GM21737 (cell line): ENCODE results near the gene C20orf96.
A peak's percentile ranks its signal among the peaks of the same experiment; 100 is the strongest.
"Not testable (repeated sequence)": the region's sequence is repeated elsewhere in the genome, so short reads cannot be mapped to it uniquely, and the experiment has no call there.

ENCODE experiments used
- ATAC-seq: cut with Tn5 transposase; IDR thresholded peaks from one replicate; pipeline ENCODE4 v1.9.1; 2021; ENCODE audit warnings: mild to moderate bottlenecking, moderate library complexity; ENCODE audit not compliant: unreplicated experiment

The C20orf96 gene

DNA sequence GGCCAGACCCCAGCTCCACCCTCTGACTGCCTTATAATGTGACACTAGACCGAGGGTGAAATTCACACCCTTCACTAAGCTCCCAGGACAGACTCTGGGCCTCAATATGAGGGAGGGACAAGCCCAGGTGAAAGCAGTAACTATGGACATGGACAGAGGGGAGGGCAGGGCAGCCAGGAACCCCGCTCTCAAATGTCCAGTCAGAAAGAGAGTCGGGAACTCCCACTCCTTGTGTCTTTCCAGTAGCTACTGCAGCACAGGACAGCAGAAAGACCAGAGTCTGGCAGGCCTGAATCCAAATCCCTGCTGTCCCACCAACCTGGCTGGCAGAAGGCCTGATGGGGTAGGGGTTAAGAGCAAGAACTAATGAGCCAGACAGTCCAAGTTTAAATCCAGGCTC lies 6.4 kb downstream of the C20orf96 start:
- ATAC-seq, result no peak

GRCh38 chr20:278607-279571 lies 11.7 kb downstream of the C20orf96 start:
- no peak for ATAC-seq

GRCh38 chr20:278181-278580 lies 12.4 kb downstream of the C20orf96 start:
- ATAC-seq, result no peak

- no peak for ATAC-seq
Measured at GRCh38 chr20:277496-277781, 13.1 kb downstream of the C20orf96 start.

DNA sequence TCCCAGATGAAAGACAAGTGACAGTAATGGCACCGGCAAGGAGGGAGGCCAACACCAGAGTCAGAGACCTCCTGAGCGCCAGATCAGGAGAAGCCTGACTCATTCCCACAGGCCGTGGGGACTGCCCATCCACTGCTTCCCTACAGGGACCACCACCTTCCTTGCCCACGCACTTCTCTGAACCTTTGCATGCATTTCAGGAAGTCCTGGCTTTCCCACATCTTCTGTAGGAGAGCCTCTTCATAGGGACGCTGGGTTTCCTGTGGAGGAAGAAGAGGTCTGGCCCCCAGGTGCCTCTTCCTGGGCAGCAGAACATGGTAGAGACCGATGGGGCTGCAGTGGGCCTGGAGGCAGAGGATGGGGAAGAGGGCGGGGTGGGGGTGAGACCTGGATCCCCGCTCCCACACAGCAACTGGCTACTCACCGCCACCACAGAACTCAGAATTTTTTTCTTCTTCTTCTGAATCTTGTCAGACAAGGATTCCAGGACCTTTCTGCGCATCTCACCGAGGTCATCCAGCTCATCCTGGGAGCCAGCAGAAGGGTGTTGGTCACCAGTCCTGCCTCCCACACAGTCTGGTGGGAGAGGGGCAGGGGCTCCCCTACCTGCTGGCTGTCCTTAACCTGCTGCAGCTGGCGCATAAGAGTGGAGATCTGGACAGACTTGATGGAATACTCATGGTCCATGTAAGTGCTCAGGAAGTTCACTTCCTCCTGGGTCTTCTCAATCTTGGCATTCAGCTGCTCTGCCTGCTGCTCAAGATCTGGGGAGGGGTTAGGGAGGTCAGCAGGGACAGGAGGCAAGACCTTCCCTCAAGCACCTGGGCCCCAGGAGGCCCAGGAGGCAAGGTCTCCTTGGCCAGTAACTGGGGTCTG lies 13.7 kb downstream of the C20orf96 start:
- ATAC-seq, result no peak

GRCh38 chr20:275791-276190 lies 14.8 kb downstream of the C20orf96 start:
- no peak for ATAC-seq

DNA sequence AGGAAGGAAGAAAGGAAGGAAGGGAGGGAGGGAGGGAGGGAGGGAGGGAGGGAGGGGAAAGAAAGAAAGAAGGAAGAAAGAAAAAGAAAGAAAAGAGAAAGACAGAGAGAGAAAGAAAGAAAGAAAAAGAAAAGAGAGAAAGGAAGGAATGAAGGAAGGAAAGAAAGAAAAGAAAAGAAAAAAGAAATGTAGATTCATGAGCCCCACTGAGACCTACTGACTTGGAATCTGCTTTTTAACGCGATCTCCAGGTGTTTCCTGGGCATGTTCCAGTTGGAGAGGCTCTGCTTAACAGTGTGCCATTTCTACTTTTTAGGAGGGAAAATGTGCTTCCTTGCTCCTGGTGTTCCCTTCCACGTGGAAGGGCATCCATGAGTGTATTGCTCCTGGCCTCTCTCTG lies 16.7 kb downstream of the C20orf96 start:
- ATAC-seq, result no peak

GRCh38 chr20:272718-273117 lies 17.8 kb downstream of the C20orf96 start:
- ATAC-seq, result no peak

- no peak for ATAC-seq
Measured at GRCh38 chr20:271528-271927, 19.0 kb downstream of the C20orf96 start.

- no peak for ATAC-seq
Measured at GRCh38 chr20:271069-271468, 19.5 kb downstream of the C20orf96 start.

DNA sequence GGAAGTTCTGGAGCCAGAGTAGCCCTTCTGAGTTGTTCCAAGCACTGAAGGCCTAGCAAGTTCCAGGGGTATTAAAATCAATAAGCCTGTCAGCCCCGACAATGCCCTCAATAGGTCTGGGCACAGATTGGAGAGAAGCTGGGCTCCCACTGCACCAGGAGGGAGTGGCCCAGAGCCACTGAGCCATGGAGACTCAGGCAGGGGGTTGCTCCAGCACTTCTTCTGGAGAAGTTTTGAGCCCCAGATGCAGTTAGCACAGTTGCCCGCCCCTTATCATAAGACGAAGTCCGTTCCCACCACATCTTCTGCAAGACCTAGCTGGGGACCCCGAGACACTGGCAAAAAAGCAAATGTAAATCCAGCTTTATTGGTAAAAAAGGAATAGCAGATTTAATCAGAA lies 20.0 kb downstream of the C20orf96 start:
- no peak for ATAC-seq

DNA sequence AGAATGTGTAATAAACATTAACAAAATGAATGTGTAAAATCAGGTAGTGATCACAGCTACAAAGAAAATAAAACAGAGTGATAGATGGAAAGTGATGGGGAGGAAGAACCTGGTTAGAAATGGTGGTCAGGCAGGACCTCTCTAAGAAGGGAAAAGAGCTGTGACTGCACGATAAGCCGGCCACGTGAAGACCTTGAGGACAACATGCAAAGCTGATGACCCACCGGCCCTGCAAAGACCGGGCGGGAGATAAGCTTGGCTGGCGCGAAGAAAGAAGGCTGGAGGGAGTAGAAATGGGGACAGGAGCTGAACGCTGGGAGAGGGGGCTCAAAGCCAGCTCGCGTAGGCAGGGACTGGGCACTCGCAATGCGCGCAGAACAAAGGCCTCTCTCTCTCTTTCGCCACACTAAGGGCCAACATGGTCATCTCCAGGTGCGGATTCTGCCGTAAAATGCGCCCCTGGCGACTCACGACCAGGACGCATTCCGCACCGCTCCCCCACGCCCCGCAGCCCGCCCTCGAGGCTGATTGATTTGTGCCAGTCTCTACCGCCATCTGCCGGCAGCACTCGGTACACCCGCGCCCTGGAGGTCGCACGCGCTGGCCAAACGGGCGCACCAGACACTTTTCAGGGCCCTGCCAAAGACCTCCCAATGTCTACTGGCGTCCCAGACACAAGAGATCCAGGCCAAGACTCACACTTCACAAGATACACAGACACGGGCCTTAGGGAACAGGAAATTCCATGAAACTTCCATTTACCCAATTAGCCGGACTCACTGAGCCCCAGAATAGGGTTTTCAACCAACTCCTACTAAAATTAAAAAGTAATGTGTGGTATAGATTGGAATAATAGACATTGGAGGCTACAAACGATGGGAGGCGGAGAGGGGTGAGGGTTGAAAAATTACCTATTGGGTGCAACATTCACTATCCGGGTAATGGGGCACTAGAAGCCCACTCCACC lies 23.7 kb downstream of the C20orf96 start:
- peak; percentile 77 for ATAC-seq

DNA sequence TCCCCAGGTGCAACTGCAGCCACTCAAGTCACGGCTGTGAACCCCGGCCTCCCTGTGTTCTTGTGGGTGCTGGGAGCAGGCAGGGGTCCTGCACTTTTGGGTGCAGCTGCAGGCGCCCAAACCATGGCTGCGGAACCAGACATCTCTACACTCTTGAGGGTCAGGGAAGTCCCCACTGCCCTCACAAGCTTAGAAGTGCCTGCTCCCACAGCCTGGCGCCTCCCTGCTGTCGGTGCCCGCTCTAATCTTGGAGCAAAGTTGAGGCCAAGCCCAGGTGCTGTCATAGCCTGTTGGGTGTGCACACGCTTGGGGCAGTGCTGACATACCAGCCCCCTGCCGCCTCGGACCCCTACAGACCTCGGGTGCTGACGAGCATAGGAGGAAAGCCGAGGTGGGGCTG lies 26.8 kb downstream of the C20orf96 start:
- no peak for ATAC-seq

- ATAC-seq, result no peak
Measured at GRCh38 chr20:259981-260380, 30.6 kb downstream of the C20orf96 start.

DNA sequence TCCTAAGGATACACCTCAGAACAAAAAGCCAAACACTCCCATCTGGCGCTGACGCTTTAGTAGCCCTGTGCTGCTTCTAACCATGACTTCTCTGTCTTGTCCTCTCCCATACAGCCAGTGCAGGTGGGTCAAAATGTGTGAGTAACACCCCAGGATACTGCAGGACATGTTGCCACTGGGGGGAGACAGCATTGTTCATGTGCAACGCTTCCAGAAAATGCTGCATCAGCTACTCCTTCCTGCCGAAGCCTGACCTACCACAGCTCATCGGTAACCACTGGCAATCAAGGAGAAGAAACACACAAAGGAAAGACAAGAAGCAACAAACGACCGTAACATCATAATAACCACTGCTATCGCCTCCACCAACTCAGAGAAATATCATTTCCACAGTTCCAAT lies 31.6 kb downstream of the C20orf96 start:
- ATAC-seq, result no peak

DNA sequence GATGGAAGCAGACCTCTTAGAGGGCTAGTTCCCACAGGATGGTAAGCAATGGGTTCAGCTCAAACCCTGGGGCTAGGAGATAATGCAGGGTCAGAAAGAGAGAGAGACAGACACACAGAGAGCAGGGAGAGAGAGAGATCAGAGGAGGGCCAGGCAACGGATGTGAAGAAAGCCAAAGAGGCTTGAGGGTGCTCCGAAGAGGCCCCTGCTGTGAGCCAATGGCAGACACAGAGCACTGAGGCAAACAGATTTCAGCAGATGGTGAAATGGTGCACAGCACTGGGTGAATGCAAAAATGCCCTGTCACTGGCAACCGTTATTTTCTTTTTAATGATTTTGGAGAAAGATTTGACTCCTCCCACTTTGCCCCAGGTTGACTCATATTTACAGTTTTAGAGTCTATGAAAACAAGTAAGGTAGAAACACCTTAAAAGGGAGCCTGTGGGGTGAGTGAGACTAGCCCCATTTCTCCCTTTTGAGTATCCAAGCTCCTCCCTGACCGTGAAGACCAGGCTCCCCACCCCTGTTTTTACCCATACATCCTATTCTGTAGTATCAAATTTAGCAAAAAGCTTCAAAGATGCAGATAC lies 32.2 kb downstream of the C20orf96 start:
- no peak for ATAC-seq

DNA sequence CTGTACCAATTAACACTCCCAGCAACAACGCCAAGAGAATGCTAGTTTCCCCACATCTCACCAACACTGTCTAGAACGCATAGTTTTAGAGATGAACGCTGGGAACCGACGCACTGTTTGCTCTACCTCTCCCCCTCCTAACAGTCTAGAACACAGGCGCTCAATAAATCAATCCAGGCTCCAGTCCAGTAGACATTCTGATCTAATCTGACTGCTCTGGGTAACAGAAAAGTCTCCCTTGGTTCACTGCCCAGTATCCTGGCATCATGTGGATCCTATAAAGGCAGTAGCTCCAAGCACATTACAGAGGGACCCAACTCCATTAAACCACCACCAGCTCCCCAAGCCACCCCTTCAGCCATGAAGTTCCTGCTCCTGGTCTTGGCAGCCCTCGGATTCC lies 33.1 kb downstream of the C20orf96 start, which contains the start of gene DEFB132:
Gene DEFB132 (plus strand): TSS at position 306 of the 400 bp plus-strand sequence. CDS start 55 bp downstream, at position 361.
- no peak for ATAC-seq

- not testable (repeated sequence) for ATAC-seq
Measured at GRCh38 chr20:253447-253846, 37.1 kb downstream of the C20orf96 start.

GRCh38 chr20:252801-253200 lies 37.7 kb downstream of the C20orf96 start:
- ATAC-seq, result no peak

GRCh38 chr20:251354-251753 lies 39.2 kb downstream of the C20orf96 start:
- no peak for ATAC-seq
